ENCODE results near the gene RASSF8.

RASSF8 gene

GRCh38 chr12:25993901-25994651, 35.6 kb downstream of the RASSF8 start:
- no peak for DNase-seq

GRCh38 chr12:25994901-25995625, 36.6 kb downstream of the RASSF8 start:
- no peak for DNase-seq

- no peak for DNase-seq
These were observed 37.4 kb downstream of the RASSF8 start for GRCh38 chr12:25995906-25996305.

- DNase-seq: no peak
These were observed 38.2 kb downstream of the RASSF8 start for GRCh38 chr12:25996677-25997076.

GRCh38 chr12:25997201-25997963, 38.9 kb downstream of the RASSF8 start:
- DNase-seq: no peak

GRCh38 chr12:26000898-26001297, 42.4 kb downstream of the RASSF8 start:
- no peak for DNase-seq

- no peak for DNase-seq
These were observed 43.0 kb downstream of the RASSF8 start for GRCh38 chr12:26001530-26001929.

GRCh38 chr12:26003065-26003464, 44.6 kb downstream of the RASSF8 start:
- DNase-seq: no peak

- DNase-seq: no peak
These were observed 49.1 kb downstream of the RASSF8 start for GRCh38 chr12:26007566-26007965.

GRCh38 chr12:26009593-26009992, 51.1 kb downstream of the RASSF8 start:
- DNase-seq: no peak

GRCh38 chr12:26010293-26010821, 51.9 kb downstream of the RASSF8 start:
- no peak for DNase-seq

- DNase-seq: no peak
These were observed 52.6 kb downstream of the RASSF8 start for GRCh38 chr12:26011099-26011498.

- DNase-seq: no peak
These were observed 55.6 kb downstream of the RASSF8 start for GRCh38 chr12:26014085-26014484.

GRCh38 chr12:26016516-26016915, 58.0 kb downstream of the RASSF8 start:
- DNase-seq: no peak

- DNase-seq: peak; percentile 30
These were observed 59.2 kb downstream of the RASSF8 start for GRCh38 chr12:26017484-26018211.

GRCh38 chr12:26018926-26019325, 60.4 kb downstream of the RASSF8 start:
- no peak for DNase-seq

- no peak for DNase-seq
These were observed 63.1 kb downstream of the RASSF8 start for GRCh38 chr12:26021534-26021933.

- no peak for DNase-seq
These were observed 63.6 kb downstream of the RASSF8 start for GRCh38 chr12:26022043-26022442.

- no peak for DNase-seq
These were observed 68.2 kb downstream of the RASSF8 start for GRCh38 chr12:26026713-26027112.

GRCh38 chr12:26027401-26027800, 68.9 kb downstream of the RASSF8 start:
- DNase-seq: no peak

- DNase-seq: peak; percentile 31
These were observed 70.7 kb downstream of the RASSF8 start for GRCh38 chr12:26028953-26029735.

GRCh38 chr12:26029736-26030022, 71.2 kb downstream of the RASSF8 start:
- DNase-seq: no peak

All from RPMI8226 (cell line).